ENCODE results near the gene ETS1.

DNA sequence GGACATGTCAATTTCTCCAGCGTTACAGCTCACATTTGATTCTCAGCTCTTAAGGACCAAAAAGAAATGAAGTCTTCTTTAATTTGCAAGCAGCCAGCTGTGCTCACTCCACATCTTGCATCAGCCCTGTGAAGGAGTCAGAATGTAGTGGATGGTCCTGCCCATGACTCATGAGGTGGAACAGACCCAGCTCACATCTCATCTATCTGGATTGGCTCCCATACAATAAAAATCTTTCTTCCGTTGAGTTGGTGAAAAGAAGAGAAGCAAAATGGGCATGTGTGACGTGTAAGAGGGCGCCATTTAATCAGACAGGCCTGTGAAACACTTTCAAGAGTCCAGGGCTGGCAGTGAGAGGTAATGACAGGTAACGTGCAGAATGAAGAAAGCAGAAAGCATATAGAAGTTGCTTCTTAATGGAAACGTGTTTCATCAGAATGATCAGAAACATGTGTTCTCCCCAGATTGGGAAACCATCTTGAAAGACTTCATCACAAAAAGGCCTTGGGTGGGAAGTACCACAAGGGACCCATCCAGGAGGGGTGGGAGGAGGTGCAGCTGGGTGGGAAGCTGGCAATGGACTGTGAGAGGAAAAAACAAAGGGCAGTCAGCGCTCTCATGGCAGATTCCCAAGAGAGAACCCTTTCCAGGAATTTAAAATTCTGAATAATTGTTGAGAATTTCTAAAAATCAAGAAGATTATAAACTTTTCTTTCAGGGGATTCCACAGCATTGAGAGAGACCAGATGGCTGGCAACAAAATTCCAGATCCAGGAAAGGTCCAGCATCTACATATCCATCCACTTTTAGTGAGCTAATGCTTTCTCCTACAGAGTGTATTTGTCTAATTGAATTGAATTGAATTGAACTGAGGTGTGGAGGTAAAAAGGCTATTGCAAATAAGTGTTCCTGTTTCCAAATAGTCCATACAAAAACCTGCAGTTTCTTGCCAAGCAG is 57.0 kb downstream of the ETS1 start:
- TF ChIP-seq, protein P1, sequence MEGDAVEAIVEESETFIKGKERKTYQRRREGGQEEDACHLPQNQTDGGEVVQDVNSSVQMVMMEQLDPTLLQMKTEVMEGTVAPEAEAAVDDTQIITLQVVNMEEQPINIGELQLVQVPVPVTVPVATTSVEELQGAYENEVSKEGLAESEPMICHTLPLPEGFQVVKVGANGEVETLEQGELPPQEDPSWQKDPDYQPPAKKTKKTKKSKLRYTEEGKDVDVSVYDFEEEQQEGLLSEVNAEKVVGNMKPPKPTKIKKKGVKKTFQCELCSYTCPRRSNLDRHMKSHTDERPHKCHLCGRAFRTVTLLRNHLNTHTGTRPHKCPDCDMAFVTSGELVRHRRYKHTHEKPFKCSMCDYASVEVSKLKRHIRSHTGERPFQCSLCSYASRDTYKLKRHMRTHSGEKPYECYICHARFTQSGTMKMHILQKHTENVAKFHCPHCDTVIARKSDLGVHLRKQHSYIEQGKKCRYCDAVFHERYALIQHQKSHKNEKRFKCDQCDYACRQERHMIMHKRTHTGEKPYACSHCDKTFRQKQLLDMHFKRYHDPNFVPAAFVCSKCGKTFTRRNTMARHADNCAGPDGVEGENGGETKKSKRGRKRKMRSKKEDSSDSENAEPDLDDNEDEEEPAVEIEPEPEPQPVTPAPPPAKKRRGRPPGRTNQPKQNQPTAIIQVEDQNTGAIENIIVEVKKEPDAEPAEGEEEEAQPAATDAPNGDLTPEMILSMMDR (optimal IDR thresholded peaks at IDR 0.05 in 1 of 3, IDR thresholded peaks at IDR 0.05 in 1 of 3, conservative IDR thresholded peaks at IDR 0.05 in 1 of 3; ENCODE audit: extremely low read depth in 1 of 3, insufficient read depth in 2 of 3, low read length in 3 of 3): no peak
- no peak for TF ChIP-seq EZH2 (IDR thresholded peaks at IDR 0.05; ENCODE audit: low read length)

Measured in keratinocyte (primary cell).